Iris pigment epithelial cell (primary cell): ENCODE results near the gene PLPP1.

Experiments
- DNase-seq: peaks from one replicate; pipeline ENCODE4 v3.0.0-alpha.2; 2011; ENCODE audit warnings: low read depth

Gene PLPP1

DNA sequence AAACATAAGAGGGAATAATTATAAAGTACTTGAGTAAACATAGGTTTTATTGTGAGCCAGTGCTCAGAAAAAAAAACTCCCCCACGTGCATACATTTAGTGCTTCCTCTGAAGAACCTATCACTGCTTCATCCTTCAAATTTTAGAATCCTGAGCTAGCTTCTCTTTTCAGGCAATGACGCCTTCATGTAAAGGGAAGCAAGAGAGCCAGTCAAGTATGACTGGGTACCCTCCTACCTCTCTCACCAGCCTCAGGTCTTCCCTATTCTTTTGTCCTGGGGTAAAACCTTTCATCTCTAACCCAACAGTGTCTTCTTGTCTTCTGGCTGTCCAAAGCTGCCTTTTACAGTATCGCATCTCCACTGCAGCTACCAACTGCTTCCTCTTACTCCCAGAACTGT, 32.0 kb downstream of the PLPP1 start:
- DNase-seq, result no peak

DNA sequence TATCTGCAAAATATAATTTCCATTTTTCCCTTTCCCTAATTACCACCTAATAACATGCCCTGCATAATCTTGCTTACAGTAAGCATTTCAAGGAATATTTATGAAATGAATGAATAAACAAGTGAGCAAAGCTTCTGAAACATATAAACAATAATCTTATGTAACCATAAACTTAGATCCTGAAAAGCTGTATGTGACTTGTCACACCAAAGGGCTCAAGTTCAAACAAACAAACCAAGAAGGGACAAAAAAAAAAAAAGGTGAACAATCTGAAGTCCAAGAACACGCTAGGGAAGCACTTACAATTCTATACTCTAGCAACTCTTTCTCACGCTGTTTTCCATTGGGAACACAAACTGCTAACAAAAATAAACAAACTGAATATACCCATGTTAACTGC, 36.3 kb downstream of the PLPP1 start:
- DNase-seq, result no peak

DNA sequence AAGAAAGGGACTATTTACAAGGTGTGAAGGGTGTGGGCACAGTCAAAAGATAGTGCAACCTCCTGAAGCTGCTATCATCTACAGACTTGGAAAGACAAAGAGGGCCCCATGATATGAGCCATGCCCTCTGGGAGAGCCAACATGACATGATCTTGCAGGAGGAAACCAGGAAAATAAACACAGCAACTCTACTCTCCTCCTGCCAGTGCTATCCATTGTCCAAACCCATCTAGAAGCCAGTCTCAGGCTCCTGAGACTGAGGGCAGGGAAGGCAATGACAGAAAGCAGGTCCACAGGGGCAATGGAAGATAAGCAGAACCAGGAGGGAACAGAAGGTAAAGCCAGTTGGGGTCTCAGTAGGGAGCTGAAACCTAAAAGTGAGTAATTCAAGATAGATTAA, 37.1 kb downstream of the PLPP1 start:
- no peak for DNase-seq

DNA sequence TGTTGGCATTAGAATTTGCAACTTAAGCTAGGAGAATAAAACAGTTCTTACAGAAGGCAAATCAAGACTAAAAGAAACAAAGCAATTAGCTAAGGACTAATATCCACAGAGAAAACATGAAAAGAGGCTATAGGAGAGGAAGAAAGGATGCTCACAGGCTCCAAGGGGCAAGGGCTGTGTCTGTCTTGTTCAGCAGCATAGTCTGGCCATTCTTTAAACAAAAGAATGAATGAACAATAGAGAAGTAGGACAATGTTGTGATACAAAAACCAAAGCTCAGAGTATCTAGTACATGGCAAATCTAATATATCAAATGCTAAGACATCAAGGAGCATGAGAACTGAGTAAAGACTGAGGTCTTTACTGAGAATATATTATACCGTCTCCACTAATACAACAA, 39.5 kb downstream of the PLPP1 start:
- no peak for DNase-seq

DNA sequence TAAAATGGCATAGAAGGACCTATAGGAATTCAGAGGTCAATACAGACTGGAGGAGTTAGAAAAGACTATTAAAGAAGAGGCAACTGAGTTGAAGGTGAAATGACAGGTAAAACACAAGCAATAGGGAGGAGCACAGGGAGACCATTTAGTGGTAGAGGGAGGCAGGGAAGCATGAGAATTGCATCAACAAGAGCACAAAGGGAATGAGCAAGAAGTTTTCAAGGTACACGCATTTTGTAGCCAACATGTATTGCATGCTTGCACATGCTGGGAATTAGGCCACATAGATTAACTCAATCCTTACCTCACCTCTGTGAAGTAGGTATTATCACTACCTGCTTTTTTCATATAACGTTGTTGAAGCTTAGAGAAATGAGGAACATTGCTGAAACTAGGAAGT, 42.3 kb downstream of the PLPP1 start:
- DNase-seq, result no peak

DNA sequence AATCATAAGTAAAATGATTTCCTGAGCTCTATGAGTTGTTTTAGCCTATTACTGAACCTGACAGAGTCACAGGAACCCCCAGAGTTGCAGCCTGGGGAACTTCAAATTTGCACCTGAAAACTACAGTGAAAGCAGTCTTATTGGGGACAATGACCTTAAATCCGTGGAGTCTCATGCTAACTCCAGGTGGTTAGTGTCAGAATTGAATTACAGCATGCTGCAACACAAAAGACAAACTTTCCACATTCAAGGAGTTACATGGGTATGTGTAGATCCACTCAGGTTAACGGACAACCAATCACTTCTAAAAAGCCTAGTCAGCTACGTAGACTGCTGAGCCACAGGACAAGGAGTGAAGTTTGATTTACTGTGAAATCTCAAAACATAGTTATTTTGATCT, 49.7 kb downstream of the PLPP1 start:
- no peak for DNase-seq

DNA sequence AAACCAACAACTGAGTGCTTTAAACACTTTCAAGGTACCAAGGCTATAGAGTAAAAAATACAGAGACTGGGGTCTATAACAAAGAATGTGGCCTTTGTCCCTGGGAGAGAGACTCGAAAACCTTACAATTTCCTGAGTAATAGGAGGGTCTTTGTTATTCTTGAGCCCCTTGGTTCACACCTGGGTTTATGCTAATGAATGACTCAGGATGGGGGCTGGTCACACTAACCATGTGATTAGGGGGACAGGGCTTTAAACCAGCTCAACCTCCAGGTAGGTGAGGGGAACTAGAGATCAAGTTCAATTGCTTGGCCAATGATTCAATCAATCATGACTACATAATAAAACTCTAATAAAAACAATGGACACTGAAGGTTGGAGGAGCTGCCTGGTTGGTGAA, 50.2 kb downstream of the PLPP1 start:
- DNase-seq, result no peak

DNA sequence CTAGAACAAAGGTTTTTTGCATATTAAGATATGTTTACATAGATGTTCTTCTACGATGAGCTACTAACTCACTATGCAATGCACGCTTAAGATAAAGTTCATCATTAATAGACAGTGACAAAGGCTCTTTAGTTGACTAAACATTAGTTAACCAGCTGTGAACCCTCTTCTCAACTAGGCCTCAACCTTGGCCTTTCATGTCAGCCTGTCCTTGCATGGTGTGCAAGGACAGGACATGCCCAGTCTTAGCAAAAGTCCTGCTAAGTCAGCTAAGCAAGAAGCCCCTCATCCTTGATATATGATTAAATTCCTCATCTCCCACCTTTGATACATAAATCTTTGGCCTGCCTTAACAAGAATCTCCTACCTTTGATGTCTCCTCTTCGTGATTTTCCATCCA, 50.9 kb downstream of the PLPP1 start:
- DNase-seq, result no peak

DNA sequence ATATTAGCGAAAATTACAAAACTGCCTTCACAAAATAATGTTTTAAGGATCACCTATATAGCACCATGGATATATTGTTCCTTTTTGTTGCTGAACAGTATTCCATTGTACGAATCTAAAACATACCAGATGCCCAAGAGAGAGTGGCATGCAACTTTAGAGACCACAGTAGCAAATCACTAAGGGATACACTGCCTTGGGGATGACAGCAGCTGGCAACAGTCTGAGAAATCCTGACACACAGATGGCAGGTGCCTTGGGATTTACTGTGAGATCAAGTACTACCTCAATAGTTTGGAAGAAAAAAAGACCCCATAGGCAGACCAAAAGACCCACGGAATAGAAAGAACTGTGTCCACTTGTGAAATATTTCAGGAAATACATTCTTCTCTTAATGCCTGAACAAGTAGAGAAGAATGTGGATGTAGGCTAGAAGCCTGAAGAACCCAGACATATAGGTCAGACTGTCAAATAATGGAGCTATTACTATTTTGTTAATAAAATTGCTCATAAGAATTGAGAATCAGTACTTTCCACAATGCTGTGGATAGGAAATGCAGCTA, 53.4 kb downstream of the PLPP1 start:
- peak; percentile 50 for DNase-seq

DNA sequence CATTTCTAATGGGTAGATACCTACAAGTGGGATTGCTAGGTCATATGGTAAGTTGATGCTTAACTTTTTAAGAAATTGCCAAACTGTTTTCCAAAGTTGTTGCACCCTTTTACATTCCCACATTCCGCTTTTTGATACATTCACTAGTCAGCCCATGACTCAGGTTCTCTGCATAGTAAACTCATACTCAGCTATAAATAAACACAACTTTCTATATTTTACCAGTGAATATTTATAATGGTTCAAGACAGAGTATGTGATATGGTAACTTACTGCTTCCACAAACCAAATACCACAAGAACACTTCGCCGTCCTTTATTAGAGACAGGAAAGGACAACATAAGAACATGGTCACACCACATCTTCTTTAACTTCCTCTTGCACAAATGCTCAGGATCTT, 54.0 kb downstream of the PLPP1 start:
- DNase-seq, result peak; percentile 62

DNA sequence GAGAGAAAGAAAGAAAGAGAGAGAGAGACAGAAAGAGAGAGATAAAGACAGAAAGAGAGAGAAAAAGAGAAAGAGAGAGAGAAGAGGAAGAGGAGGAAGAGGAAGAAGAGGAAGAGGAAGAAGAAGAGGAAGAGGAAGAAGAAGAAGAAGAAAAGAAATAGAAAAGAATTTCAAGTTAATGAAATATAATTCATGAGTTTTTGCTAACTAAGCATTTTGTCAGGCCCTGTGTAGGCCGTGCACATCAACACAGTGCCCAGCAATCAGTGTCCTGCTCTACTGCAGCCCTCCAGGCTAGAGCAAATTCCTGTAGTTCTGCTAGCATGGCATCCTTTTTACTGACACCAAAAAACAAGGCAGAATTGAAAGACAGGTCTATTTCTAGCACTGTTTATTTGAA, 62.1 kb downstream of the PLPP1 start:
- no peak for DNase-seq

DNA sequence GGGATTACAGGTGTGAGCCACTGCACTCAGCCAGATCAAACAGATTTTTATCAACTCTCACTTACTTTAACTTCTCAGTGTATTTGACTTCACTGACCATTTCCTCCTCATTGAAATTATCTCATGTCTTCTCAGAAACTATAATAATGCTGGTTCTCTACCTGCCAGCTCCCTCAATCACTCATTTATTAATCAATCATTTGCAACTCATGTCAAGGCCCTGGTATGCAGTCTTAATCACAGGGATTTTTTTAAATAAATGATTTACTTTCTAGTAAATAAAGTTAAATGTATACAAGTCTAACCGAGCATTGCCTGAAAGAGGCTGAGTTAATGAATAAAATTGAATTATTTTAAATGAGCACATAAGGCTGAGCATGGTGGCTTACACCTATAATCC, 63.3 kb downstream of the PLPP1 start:
- no peak for DNase-seq

DNA sequence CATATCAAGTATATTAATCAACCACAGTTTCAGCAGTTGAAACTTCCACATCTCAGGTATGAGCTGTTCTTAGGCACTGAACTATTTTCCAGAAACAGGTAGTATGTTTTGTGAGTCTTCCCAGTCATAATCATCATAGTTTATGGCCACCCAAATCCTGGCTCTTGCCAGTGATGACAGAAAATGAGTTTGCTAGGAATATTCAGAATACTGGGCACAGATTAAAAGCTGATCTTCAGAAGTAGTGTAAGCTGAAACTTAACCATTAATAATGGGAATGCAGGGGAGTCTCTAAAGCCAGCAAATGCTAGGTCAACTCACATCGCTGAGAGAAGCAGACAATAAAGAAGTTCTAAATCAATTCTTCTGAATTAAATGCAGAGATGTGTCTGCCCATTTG, 64.5 kb downstream of the PLPP1 start:
- DNase-seq, result no peak

DNA sequence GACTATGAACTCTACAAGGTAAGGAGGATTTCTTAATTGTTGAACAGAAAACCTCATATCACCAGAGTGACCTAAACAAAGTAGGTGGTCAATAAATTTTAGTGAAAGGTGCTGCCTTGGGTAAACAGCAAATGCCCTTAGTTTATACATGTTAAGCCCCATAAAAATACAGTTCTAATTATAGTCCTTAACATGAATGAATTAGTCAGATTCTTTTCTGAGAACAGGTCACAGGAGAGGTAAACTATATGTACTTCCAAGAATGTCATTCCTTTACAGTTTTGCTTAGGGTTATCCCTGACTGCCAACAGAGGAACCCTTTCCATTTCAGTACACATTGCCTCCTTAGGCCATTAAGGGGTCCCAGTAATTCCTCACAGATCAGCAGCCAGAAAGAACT, 64.9 kb downstream of the PLPP1 start:
- DNase-seq, result no peak

DNA sequence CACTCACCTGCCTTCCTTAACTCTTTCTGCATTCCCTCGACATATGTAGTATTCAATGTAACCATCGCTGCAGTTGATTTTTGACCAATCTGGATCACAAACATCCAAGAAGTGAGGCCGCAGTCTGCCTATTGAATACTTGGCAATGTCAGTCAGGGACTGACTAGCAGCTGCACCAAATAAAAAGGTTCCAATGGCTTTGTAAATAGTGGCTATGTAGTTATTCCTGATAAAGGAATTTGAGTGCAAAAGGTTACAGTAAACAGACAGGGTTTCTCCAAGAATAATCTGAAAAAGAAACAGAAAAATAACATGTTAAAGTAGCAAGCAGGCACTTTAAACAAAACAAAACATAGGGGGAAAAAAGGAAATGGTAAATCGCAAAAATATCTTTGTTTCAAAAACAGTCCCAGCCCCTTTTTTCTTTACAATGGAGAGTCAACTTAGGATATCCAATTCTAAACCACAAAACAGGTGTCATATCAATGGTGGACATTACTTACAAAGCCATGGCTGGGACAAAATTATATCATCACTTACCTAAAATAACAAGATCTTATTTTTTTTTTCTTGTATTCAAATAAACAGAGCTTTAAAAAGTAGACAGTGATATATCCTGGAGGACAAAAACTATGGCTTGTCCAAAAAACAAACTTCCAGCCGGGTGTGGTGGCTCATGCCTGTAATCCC, 66.8 kb downstream of the PLPP1 start:
- DNase-seq, result peak; percentile 14

DNA sequence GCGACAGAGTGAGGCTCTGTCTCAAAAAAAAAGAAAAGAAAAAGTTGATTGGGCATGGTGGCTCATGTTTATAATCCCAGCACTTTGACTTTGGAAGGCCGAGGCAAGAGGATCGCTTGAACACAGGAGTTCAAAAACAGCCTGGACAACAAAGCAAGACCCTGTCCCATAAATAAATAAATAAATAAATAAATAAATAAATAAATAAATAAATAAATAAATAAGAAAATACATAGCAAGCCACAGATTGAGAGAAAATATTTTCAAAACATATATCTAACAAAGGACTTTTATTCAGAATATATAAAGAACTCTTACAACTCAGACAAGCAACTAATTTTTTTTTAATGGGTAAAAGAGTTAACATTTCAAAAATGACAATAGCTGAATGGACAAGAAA, 71.2 kb downstream of the PLPP1 start:
- no peak for DNase-seq

DNA sequence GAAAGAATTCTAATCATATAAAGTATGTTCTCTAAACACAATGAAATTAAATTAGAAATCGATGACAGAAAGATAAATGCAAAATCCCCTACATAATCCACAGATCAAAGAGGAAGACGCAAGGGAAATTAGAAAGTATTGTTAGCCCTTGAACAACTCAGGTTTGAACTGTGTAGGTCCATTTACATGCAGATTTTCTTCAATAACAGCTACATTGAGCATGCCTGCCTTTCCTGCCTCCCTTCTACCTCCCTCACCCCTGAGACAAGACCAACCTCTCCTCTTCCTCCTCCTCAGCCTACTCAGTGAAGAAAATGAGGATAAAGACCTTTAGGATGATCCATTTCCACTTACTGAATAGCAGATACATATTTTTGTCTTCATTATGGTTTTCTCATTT, 75.2 kb downstream of the PLPP1 start:
- no peak for DNase-seq

DNA sequence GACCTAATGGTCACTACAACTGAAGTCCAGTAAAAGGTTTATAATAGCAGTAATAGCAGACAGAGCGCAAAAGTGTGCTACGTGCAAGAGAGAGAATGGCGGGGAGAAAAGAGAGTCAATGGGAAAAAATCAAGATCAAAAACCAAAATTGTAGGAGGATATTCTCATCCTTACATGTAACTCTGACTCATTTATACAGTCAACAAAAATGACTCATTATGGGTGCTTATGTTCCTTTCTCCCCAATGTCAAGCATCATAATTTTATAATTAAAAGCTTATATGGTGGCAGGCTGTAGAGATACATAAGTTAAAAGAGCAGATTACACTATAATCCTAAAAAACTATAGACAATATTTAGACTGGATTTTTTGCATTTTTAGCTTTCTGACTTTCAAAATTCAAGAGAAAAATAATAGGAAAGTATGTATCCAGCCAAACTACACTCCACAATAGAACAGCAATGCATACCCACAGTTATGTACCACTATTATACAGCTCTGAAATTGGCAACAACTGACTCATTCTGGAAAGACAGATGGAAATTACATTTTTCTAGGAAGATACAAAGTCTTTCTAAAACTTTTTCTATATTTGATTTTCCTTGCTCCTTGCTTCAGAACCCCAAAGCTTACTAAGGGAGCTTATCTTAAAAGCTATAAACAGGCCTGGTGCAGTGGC, 78.4 kb downstream of the PLPP1 start:
- DNase-seq, result peak; percentile 69

DNA sequence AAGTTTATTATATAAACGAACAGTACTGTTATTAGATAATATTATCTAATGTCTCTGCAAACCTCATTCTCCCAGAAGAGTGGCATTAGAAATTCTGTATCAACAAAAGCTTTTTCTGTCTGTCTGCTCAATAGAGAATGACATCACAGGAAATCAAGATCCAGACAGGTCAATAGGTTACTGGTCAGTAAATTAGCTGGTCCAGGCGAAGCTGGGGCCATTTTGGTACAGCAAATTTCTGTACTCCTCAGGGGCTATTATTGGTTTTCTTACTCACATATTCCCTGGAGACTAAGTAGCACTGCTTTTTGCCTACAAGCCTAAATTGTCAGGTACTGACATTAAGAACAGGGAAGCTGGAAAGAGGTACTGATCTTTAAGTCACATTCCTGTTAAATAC, 80.5 kb downstream of the PLPP1 start:
- DNase-seq, result peak; percentile 37

DNA sequence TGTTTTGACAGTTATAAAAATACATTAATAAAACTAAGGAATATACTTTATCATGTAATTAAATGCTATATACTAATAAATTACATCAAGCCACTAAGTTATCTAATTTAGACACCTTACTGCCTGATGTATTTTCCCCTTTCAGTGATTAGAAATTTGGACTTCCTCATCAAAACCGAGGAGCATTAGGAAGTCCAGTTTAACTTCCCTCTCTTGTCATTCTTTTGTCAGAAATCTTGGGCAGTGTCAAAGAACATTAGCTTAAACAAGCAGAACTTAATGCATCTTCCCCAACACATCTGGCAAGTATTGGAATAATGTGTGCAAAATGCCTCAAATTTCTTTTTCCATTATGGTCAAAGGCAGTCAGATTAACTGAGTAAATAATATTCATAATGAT, 81.6 kb downstream of the PLPP1 start:
- DNase-seq, result no peak

DNA sequence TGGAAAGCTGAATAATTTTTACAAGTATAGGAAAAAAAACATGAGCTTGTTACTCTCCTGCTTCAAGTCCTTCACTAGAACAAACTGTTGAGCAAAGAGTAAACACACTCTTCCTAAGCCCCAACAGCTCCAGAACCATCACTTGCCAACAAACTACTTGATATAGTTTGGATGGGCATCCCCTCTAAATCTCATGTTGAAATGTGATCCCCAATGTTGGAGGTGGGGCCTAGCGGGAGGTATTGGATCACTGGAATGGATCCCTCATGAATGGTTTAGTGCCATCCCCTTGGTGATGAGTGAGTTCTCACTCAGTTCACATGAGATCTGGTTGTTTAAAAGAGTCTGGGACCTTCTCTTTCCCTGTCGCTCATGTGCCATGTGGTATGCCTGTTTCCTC, 82.8 kb downstream of the PLPP1 start:
- DNase-seq, result no peak

DNA sequence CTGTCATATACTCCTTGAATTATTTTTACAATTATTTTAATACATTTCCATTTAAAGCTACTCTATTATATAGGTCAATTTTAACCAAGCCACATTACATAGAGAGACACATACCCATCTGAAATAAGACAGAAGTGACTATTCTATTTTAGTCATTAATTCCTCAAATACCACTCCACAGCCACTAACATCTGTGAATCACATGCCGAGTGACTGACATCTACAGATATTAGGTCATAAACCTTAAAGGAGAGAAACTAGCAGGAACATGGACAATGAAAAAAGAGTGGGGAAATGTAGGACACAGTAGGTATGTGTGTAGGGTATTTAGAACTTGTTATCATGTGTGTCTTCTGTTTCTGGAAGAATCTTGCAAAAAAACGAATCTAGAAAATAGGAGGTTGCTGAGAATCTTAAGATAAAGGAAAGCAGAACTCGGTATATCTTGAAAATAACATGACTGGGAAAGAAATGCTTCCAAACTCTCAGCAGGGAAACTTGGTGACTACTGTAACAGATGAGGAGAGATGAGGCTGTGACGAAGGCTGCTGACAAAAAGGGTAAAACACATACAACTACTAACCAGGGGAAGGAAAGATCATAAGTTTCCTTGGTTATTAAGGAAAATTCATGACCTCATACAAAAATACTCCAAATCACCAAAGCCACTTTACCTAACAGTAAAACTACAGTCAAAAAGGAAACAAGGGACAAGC, 84.6 kb downstream of the PLPP1 start:
- DNase-seq, result peak; percentile 58
